ENCODE measurements around the gene CIT.

DNA sequence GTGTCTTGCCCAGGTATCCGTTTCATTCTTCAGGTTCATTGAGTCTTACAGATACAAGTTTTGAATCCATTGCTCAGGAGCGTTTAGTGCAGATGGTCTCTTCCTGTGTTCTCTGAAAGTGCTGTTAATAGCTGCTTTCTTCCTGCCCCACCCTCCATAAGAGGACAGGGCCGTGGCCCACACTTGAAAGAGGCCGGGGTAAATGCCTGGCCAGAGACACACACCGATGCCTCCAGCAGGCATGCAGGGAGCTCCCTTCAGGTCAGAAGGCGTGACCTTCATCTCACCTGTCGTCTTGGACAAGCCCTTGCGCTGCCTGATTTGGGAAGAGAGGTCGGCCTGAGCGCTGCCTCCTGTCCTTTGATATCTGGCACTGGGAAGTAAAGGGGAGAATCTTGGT is 197.6 kb downstream of the CIT start:
- TF ChIP-seq, protein P1, sequence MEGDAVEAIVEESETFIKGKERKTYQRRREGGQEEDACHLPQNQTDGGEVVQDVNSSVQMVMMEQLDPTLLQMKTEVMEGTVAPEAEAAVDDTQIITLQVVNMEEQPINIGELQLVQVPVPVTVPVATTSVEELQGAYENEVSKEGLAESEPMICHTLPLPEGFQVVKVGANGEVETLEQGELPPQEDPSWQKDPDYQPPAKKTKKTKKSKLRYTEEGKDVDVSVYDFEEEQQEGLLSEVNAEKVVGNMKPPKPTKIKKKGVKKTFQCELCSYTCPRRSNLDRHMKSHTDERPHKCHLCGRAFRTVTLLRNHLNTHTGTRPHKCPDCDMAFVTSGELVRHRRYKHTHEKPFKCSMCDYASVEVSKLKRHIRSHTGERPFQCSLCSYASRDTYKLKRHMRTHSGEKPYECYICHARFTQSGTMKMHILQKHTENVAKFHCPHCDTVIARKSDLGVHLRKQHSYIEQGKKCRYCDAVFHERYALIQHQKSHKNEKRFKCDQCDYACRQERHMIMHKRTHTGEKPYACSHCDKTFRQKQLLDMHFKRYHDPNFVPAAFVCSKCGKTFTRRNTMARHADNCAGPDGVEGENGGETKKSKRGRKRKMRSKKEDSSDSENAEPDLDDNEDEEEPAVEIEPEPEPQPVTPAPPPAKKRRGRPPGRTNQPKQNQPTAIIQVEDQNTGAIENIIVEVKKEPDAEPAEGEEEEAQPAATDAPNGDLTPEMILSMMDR (IDR thresholded peaks at IDR 0.05): no peak
- no peak for TF ChIP-seq POLR2A (IDR thresholded peaks at IDR 0.05)
